ENCODE data around the gene WWTR1.

- TF ChIP-seq EZH2 (IDR thresholded peaks at IDR 0.05; ENCODE audit: low read depth, unreplicated experiment) (no peak), EZH2phosphoT487 (IDR thresholded peaks at IDR 0.05; ENCODE audit: unreplicated experiment) (no peak), CTCF (conservative IDR thresholded peaks at IDR 0.05; ENCODE audit: low read depth in 2 of 2) (no peak), STAT1 (IDR thresholded peaks at IDR 0.05; ENCODE audit: unreplicated experiment) (no peak), POLR2AphosphoS5 (IDR thresholded peaks at IDR 0.05; ENCODE audit: low read depth) (no peak), REST (IDR thresholded peaks at IDR 0.05; ENCODE audit: unreplicated experiment) (no peak), ZNF331 (CRISPR knock-in tag; IDR thresholded peaks at IDR 0.05; ENCODE audit: low read depth) (no peak)
These were observed 162.9 kb downstream of the WWTR1 start for GRCh38 chr3:149494759-149495580.

All from GM23338 (cell line).